Measurements from ENCODE around the gene TMEM106C.

DNA sequence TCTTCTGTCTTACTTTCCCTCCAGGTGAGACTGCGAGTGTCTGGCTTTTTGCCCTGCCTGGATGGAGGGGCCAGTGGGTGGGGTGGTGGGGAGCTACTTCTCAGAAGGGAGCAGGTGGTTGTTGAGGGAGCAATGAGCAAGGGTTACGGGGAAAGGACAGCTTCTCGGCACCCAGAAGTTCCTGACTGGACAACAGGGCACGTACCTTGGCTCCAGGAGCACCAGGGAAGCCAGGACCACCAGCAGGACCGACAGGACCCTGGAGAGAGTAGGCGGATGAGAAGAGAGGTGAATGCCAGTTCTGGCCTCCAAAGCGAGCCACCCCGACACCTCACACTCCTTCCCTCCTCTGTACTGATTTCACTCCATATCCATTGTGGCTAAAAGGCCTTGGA lies 25.6 kb downstream of the TMEM106C start:
- no peak for TF ChIP-seq POLR2A (IDR thresholded peaks at IDR 0.05; ENCODE audit: low read depth, low read length)
- no peak for TF ChIP-seq SMC3 (IDR thresholded peaks at IDR 0.05; ENCODE audit: low read depth, low read length)
- TF ChIP-seq CTCF (conservative IDR thresholded peaks at IDR 0.05; ENCODE audit: low read depth, low read length): no peak
- no peak for TF ChIP-seq RAD21 (IDR thresholded peaks at IDR 0.05; ENCODE audit: low read length)
- no peak for TF ChIP-seq MXI1 (IDR thresholded peaks at IDR 0.05; ENCODE audit: borderline replicate concordance, low read depth, low read length)
- no peak for TF ChIP-seq BHLHE40 (IDR thresholded peaks at IDR 0.05; ENCODE audit: low read depth, low read length)
- TF ChIP-seq MAZ (IDR thresholded peaks at IDR 0.05; ENCODE audit: borderline replicate concordance, low read depth, low read length): no peak
- TF ChIP-seq, protein P1, sequence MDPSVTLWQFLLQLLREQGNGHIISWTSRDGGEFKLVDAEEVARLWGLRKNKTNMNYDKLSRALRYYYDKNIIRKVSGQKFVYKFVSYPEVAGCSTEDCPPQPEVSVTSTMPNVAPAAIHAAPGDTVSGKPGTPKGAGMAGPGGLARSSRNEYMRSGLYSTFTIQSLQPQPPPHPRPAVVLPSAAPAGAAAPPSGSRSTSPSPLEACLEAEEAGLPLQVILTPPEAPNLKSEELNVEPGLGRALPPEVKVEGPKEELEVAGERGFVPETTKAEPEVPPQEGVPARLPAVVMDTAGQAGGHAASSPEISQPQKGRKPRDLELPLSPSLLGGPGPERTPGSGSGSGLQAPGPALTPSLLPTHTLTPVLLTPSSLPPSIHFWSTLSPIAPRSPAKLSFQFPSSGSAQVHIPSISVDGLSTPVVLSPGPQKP (IDR thresholded peaks at IDR 0.05; ENCODE audit: borderline replicate concordance, low read depth, low read length): no peak
- TF ChIP-seq RFX5 (IDR thresholded peaks at IDR 0.05; ENCODE audit: low read depth, low read length): no peak
- TF ChIP-seq USF2 (IDR thresholded peaks at IDR 0.05; ENCODE audit: low read depth, low read length): no peak

Data from IMR-90 (cell line).